SK-N-SH treated with all-trans-retinoic acid at 6 μM for 48 hours (cell line): ENCODE measurements around the gene CCDC59.

Experiments
- PPARA ChIP-seq: fragments of 250-450 bp; sonication (Bioruptor Pico); IDR thresholded peaks from 2 replicates; pipeline ENCODE4 v1.5.0; 2020; ENCODE audit warnings: mild to moderate bottlenecking, borderline replicate concordance
- TF ChIP-seq, protein P1 (sequence below): fragments of 250-450 bp; sonication (Bioruptor Pico); IDR thresholded peaks from 2 replicates; pipeline ENCODE4 v1.8.0; 2020; ENCODE audit warnings: mild to moderate bottlenecking, moderate library complexity, borderline replicate concordance

DNA sequence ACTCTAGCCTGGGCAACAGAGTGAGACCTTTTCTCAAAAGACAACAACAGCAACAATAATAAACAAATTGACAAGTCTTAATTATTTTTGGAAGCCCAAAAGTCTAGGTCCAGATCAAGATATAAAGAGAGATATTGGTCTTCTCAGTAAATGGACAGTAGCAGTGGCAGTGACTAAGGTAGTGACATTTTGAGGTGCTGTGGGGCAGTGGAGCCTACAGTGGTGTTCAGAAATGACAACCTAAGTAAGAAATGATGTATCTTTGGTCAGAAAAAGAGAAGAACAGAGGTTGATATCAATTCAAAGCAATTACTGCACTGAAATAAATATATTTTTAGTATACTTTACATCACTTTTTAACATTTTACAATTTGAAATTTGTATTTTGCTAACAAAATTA, 20.8 kb upstream of the CCDC59 start:
- TF ChIP-seq PPARA (CRISPR knock-in tag), result no peak
- TF ChIP-seq, protein P1, sequence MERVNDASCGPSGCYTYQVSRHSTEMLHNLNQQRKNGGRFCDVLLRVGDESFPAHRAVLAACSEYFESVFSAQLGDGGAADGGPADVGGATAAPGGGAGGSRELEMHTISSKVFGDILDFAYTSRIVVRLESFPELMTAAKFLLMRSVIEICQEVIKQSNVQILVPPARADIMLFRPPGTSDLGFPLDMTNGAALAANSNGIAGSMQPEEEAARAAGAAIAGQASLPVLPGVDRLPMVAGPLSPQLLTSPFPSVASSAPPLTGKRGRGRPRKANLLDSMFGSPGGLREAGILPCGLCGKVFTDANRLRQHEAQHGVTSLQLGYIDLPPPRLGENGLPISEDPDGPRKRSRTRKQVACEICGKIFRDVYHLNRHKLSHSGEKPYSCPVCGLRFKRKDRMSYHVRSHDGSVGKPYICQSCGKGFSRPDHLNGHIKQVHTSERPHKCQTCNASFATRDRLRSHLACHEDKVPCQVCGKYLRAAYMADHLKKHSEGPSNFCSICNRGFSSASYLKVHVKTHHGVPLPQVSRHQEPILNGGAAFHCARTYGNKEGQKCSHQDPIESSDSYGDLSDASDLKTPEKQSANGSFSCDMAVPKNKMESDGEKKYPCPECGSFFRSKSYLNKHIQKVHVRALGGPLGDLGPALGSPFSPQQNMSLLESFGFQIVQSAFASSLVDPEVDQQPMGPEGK, result no peak
